GM23248 (cell line): ENCODE results near the gene TNFRSF11A.

Experiments
- EZH2 ChIP-seq: fragments of 200-600 bp; sonication (generic); IDR thresholded peaks from 2 replicates; pipeline ENCODE4 v1.6.1; 2018; ENCODE audit warnings: antibody characterized with exemption, mild to moderate bottlenecking; ENCODE audit not compliant: insufficient read depth, poor library complexity, severe bottlenecking
- EZH2phosphoT487 ChIP-seq: fragments of 200-600 bp; sonication (generic); IDR thresholded peaks from 2 replicates; pipeline ENCODE4 v1.6.1; 2018; ENCODE audit warnings: antibody characterized with exemption, moderate library complexity, mild to moderate bottlenecking, low read depth; ENCODE audit not compliant: insufficient read depth

DNA sequence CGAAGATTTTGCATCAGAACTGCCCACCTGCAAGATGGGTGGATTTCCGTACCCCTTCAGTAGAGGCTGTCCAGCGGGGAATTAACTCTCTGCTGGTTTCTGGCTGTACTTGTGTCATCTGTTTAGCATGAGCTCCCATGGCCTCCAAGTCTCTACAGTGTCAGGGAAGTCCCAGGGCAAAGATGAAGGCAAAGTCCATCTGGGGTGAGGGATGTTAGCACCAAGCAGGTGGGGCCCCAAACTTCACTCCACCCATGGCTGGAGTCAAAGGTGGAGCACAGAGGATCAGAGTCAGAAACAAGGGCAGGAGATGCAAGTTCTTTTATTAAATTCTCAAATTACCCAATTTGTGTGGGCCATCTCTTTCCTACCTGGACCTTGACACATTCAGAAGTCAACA is 78.0 kb downstream of the TNFRSF11A start:
- TF ChIP-seq EZH2phosphoT487 = no peak
- TF ChIP-seq EZH2 = no peak
